Prostate gland (tissue), 2 donors: Measurements from ENCODE around the gene ADGRD1.

ENCODE experiments used
- CTCF ChIP-seq, 4 experiments: fragments of 200-600 bp in 2 of 4; fragments of 450-650 bp in 2 of 4; sonication (generic) in 2 of 4; IDR thresholded peaks; 1 replicate in 3 of 4; 2 replicates in 1 of 4; pipeline ENCODE4 v1.5.1; 2016 to 2019; ENCODE audit warnings: antibody characterized with exemption in 4 of 4, mild to moderate bottlenecking in 2 of 4, moderate library complexity in 2 of 4
- POLR2A ChIP-seq: fragments of 450-650 bp; IDR thresholded peaks from one replicate; pipeline ENCODE4 v1.6.1; 2016; ENCODE audit warnings: antibody characterized with exemption, mild to moderate bottlenecking
- POLR2AphosphoS5 ChIP-seq: sonication (generic); formaldehyde crosslinking; IDR thresholded peaks from one replicate; pipeline ENCODE4 v1.6.1; 2017; ENCODE audit warnings: antibody characterized with exemption

GRCh38 chr12:130917607-130918006, 36.1 kb upstream of the ADGRD1 start:
- TF ChIP-seq CTCF (IDR thresholded peaks at IDR 0.05): no peak
- no peak for TF ChIP-seq POLR2A
- TF ChIP-seq POLR2AphosphoS5: no peak
